Measurements from ENCODE around the gene MID1IP1. TPM values are rescaled to one million over a fixed set of nuclear protein-coding genes. Genes with fewer than 3 reads are reported as not detected.

Gene MID1IP1
- total RNA-seq, 2 experiments from 2014 or later = 80.4 to 92.7 TPM

DNA sequence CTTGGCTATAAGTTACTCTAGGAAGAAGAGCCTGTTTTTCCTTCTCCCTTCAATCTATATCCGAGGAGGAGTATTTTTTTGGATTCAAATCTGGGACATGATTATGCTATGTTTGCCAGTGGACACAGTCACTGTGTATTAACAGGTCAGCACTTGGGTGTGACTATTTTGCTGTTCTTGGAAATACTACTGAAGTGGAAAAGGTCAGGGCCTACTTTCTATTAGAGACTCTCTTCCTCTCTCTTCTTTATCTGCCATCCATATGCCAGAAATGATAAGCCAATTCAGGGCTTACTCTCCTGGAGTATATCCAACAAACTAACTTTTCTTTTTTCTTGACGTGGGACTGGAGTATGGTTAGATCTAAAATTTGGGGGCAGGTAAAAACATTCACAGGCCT lies 40.5 kb downstream of the MID1IP1 start:
- Histone ChIP-seq H3K27ac (ENCODE audit: low read depth, low read length, poor library complexity, severe bottlenecking) (no peak overlapping the region), H3K79me2 (ENCODE audit: insufficient read depth, low read depth, low read length) (no peaks in the 10 kb centered on the region), H3K4me2 (ENCODE audit: low read length) (no peak overlapping the region), H3K4me1 (ENCODE audit: insufficient read depth, low read length, poor library complexity, severe bottlenecking) (peaks cover 7% of the 10 kb centered on the region), H3K4me3 (ENCODE audit: low read depth, low read length, poor library complexity, severe bottlenecking) (no peak overlapping the region), H2AFZ (ENCODE audit: low read length) (no peak overlapping the region), H3K36me3 (ENCODE audit: insufficient read depth, low read length) (no peaks in the 10 kb centered on the region), H3K9me3 (ENCODE audit: low read length) (no peaks in the 10 kb centered on the region), H3K9me2 (ENCODE audit: insufficient read depth, low read length) (no peaks in the 10 kb centered on the region), H4K20me1 (ENCODE audit: insufficient read depth, low read length) (no peaks in the 10 kb centered on the region)
- intact Hi-C loops (cut with micrococcal nuclease; ENCODE audit: unreplicated experiment) = no loop called here
- CTCF ChIA-PET (ENCODE audit: unreplicated experiment) = no interaction called here
- DNase-seq (ENCODE audit: low spot score) = no peak
- POLR2A ChIA-PET = no interaction called here
- BruUV-seq (replicated peaks) = no TSS peak
- TF ChIP-seq EZH2phosphoT487 (IDR thresholded peaks at IDR 0.05; ENCODE audit: borderline replicate concordance, low read depth, low read length) = no peak
- TF ChIP-seq, protein P1, sequence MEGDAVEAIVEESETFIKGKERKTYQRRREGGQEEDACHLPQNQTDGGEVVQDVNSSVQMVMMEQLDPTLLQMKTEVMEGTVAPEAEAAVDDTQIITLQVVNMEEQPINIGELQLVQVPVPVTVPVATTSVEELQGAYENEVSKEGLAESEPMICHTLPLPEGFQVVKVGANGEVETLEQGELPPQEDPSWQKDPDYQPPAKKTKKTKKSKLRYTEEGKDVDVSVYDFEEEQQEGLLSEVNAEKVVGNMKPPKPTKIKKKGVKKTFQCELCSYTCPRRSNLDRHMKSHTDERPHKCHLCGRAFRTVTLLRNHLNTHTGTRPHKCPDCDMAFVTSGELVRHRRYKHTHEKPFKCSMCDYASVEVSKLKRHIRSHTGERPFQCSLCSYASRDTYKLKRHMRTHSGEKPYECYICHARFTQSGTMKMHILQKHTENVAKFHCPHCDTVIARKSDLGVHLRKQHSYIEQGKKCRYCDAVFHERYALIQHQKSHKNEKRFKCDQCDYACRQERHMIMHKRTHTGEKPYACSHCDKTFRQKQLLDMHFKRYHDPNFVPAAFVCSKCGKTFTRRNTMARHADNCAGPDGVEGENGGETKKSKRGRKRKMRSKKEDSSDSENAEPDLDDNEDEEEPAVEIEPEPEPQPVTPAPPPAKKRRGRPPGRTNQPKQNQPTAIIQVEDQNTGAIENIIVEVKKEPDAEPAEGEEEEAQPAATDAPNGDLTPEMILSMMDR (conservative IDR thresholded peaks at IDR 0.05; ENCODE audit: low read length) = no peak

DNA sequence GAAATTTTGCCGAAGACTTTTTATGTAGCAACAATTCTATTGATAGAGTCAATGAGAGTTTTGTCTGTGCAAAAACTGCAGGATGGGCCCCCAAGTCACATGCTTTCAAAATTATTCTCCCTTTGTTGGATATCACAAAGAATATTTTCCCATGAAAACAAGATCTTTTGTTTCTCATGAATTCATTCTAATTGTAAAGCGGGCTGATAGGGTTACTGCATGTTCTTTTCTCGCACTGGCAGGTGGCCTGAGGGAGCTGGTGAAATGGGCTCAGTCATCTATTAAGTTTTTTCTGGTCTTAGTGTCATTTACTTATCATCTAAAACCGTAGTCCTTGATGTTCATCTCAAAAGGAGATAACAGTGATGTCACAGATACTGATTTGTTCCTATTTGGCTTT lies 44.2 kb downstream of the MID1IP1 start:
- no peak overlapping the region for H3K27ac ChIP-seq (ENCODE audit: low read depth, low read length, poor library complexity, severe bottlenecking)
- TF ChIP-seq, protein P1 (conservative IDR thresholded peaks at IDR 0.05; ENCODE audit: low read length) = no peak
- intact Hi-C loops (cut with micrococcal nuclease; ENCODE audit: unreplicated experiment) = no loop called here
- DNase-seq (ENCODE audit: low spot score) = no peak
- H2AFZ ChIP-seq (ENCODE audit: low read length) = peak overlapping the region; percentile 29; the same call in 1 of the 2 replicates
- H3K9me2 ChIP-seq (ENCODE audit: insufficient read depth, low read length) = no peaks in the 10 kb centered on the region
- H3K4me1 ChIP-seq (ENCODE audit: insufficient read depth, low read length, poor library complexity, severe bottlenecking) = peaks cover 7% of the 10 kb centered on the region
- no peaks in the 10 kb centered on the region for H4K20me1 ChIP-seq (ENCODE audit: insufficient read depth, low read length)
- POLR2A ChIA-PET = no interaction called here
- no peak overlapping the region for H3K4me3 ChIP-seq (ENCODE audit: low read depth, low read length, poor library complexity, severe bottlenecking)
- H3K9me3 ChIP-seq (ENCODE audit: low read length) = no peaks in the 10 kb centered on the region
- CTCF ChIA-PET (ENCODE audit: unreplicated experiment) = no interaction called here
- H3K4me2 ChIP-seq (ENCODE audit: low read length) = no peak overlapping the region
- H3K79me2 ChIP-seq (ENCODE audit: insufficient read depth, low read depth, low read length) = no peaks in the 10 kb centered on the region
- no peaks in the 10 kb centered on the region for H3K36me3 ChIP-seq (ENCODE audit: insufficient read depth, low read length)
- no TSS peak for BruUV-seq (replicated peaks)

DNA sequence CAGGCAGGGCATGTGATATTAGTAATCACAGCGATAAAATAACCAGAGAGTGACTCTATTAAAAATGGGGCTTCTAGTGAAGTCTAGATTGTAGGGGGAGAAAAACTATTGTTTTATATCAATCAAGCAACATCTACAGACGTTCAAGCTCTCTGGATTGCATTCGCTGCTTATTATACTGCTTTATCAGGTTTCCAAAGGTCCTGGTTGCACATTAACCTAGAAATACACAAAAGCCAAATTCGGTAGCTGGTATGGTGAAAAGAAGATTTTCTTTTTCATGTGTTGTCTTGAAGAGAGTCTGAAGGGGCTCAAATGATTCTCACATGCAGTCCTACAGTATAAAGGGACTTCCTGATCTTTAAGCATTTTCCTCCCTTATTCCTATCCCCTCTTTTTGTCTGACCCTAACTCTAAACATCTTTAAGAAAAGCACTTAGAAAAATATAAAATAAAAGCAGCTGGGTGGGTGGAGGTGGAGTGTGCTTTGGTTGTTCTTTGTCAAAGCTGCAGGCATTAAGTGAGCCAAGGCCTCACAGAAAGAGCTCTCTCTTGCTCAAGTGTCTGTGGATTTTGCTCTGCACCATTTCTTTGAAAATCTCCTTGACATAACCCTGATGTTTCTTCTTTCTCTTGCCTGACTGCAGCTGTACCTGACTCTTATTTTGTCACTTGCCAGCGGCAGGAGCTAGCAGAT lies 46.1 kb downstream of the MID1IP1 start:
- no peak overlapping the region for H3K27ac ChIP-seq (ENCODE audit: low read depth, low read length, poor library complexity, severe bottlenecking)
- no peak for TF ChIP-seq EZH2phosphoT487 (IDR thresholded peaks at IDR 0.05; ENCODE audit: borderline replicate concordance, low read depth, low read length)
- TF ChIP-seq, protein P1 (conservative IDR thresholded peaks at IDR 0.05; ENCODE audit: low read length) = no peak
- DNase-seq (ENCODE audit: low spot score) = no peak
- H3K9me3 ChIP-seq (ENCODE audit: low read length) = no peaks in the 10 kb centered on the region
- no peaks in the 10 kb centered on the region for H3K79me2 ChIP-seq (ENCODE audit: insufficient read depth, low read depth, low read length)
- H3K4me1 ChIP-seq (ENCODE audit: insufficient read depth, low read length, poor library complexity, severe bottlenecking) = peaks cover 7% of the 10 kb centered on the region
- H4K20me1 ChIP-seq (ENCODE audit: insufficient read depth, low read length) = no peaks in the 10 kb centered on the region
- H2AFZ ChIP-seq (ENCODE audit: low read length) = no peak overlapping the region
- CTCF ChIA-PET (ENCODE audit: unreplicated experiment) = no interaction called here
- H3K4me2 ChIP-seq (ENCODE audit: low read length) = no peak overlapping the region
- POLR2A ChIA-PET = no interaction called here
- H3K9me2 ChIP-seq (ENCODE audit: insufficient read depth, low read length) = no peaks in the 10 kb centered on the region
- intact Hi-C loops (cut with micrococcal nuclease; ENCODE audit: unreplicated experiment) = no loop called here
- no peak overlapping the region for H3K4me3 ChIP-seq (ENCODE audit: low read depth, low read length, poor library complexity, severe bottlenecking)
- H3K36me3 ChIP-seq (ENCODE audit: insufficient read depth, low read length) = no peaks in the 10 kb centered on the region
- BruUV-seq (replicated peaks) = no TSS peak

Measured in OCI-LY7 (cell line).